Heart right ventricle (tissue), 16 donors: Measurements from ENCODE around the gene ACSL6. TPM values are rescaled to one million over a fixed set of nuclear protein-coding genes. Genes with fewer than 3 reads are reported as not detected.

ENCODE experiments used
- ATAC-seq, 8 donors: fragments of 200-7000 bp; cut with Tn5 transposase; one replicate each; pipeline ENCODE4 v1.9.1; 2020; ENCODE audit warnings: mild to moderate bottlenecking in 8 of 8, moderate library complexity in 8 of 8, moderate number of reproducible peaks in 1 of 8
- DNase-seq, 2 donors: peaks; one replicate each; pipeline ENCODE4 v3.0.0-alpha.2; 2020
- H3K27ac ChIP-seq, 10 donors: fragments of 200-600 bp; sonication (generic) in 2 of 10; one replicate each; pipeline versions ENCODE4 v1.5.0 to v1.8.0; 2020 to 2022; ENCODE audit warnings: mild to moderate bottlenecking in 3 of 10
- H3K27me3 ChIP-seq, 7 donors: fragments of 200-600 bp; one replicate each; pipeline ENCODE4 v1.8.0; 2021 to 2022; ENCODE audit warnings: mild to moderate bottlenecking in 2 of 7
- H3K36me3 ChIP-seq, 9 donors: fragments of 200-600 bp; sonication (generic) in 1 of 9; one replicate each; pipeline versions ENCODE4 v1.5.0 to v1.8.0; 2020 to 2022; ENCODE audit warnings: mild to moderate bottlenecking in 2 of 9
- H3K4me1 ChIP-seq, 9 donors: fragments of 200-600 bp; sonication (generic) in 1 of 9; one replicate each; pipeline versions ENCODE4 v1.5.0 to v1.8.0; 2020 to 2022; ENCODE audit warnings: mild to moderate bottlenecking in 4 of 9
- H3K4me3 ChIP-seq, 10 donors: fragments of 200-600 bp; sonication (generic) in 2 of 10; one replicate each; pipeline versions ENCODE4 v1.5.0 to v1.8.0; 2020 to 2022; ENCODE audit warnings: mild to moderate bottlenecking in 7 of 10, moderate library complexity in 2 of 10
- H3K9me3 ChIP-seq, 11 donors: fragments of 200-600 bp in 10 of 11; sonication (generic) in 2 of 11; one replicate each; pipeline versions ENCODE4 v1.5.0 to v1.8.0; 2013 to 2022; ENCODE audit warnings: mild to moderate bottlenecking in 2 of 11, control low read depth in 1 of 11, moderate library complexity in 1 of 11
- CTCF ChIP-seq, 9 donors: fragments of 200-600 bp; sonication (generic) in 2 of 9; IDR thresholded peaks; one replicate each; pipeline versions ENCODE4 v1.5.0 to v1.8.0; 2021 to 2022; ENCODE audit warnings: antibody characterized with exemption in 9 of 9, mild to moderate bottlenecking in 5 of 9, moderate library complexity in 1 of 9
- WGBS, 2 donors: extraction: QIAGEN DNeasy Blood & Tissue Kit; methylation state at CpG; one replicate each; pipeline ENCODE4 v1.1.7; 2013; ENCODE audit warnings: inconsistent platforms in 1 of 2; 5-methylcytosine and 5-hydroxymethylcytosine counted together
- intact Hi-C, 10 donors: fragments of 100-400 bp; cut with DNase I; formaldehyde crosslinking; loops; one replicate each; pipeline versions ENCODE4 v1.11.1 to v1.14.2; 2022
- polyA plus RNA-seq, 2 donors: library from polyadenylated mRNA; stranded (reverse); fragments of 200-250 nt; gene quantifications; one replicate each; pipeline ENCODE4 v1.2.3, GENCODE V29; 2013
- total RNA-seq, 10 donors: library from RNA; stranded (reverse); fragmentation: NEBNext Ultra II Directional in 3 of 10; extraction: Animal tissue kit (Norgen Biotek cat#: 25700) in 3 of 10; gene quantifications; one replicate each; pipeline versions ENCODE4 v1.2.1 to v1.2.4, GENCODE V29; 2021 to 2023
- donor health status: Arrhythmogenic right ventricular cardiomyopathy.
- donor health status: ischemic (EF 13 %, LVEDD 7.1; RV severe dilation, severe dysfunction).
- donor health status: healthy with polysubstance abuse.
- donor health status: DM: no; HTN: yes; CAD: no.
- donor health status: DM: no; HTN: no; CAD: no.
- donor health status: ischemic (EF 25% LVEDD 6.9; RV normal size, moderate dysfunction).
- donor health status: ischemic (EF 25% LVEDD 5.7; RV mildly dilated, moderate dysfunction).
- donor health status: healthy.
- donor health status: DM: yes; HTN: yes; CAD: no.
- donor health status: Ischemic cardiomyopathy.
- donor health status: ischemic (EF 35%, LVEDD 5.7; RV mildly dilated, moderate dysfunction).
- donor health status: nonischemic (EF 11% LVEDD 7.7; RV severe dilation, severe dysfunction).
- donor health status: DM: yes; HTN: yes; CAD: no.
- donor health status: PGD.
- donor health status: ischemic (EF 29% LVEDD 5.4; RV normal size, mild dysfunction).
- donor health status: nonischemic (EF 23%, LVEDD 6.1; RV moderate dilation, normal function).

The ACSL6 gene
- total and polyA plus RNA-seq, 12 donors = 0.26 to 7.0 (median 3.0) TPM

- Histone ChIP-seq H3K27ac (no peak overlapping the region), H3K4me1 (no peaks in the 10 kb centered on the region), H3K36me3 (no peaks in the 10 kb centered on the region), H3K9me3 (no peaks in the 10 kb centered on the region), H3K4me3 (no peak overlapping the region), H3K27me3 (peaks cover 0 to 3% (median 0%) of the 10 kb centered on the region in 7 donors)
- WGBS, 2 donors = 84 to 86% methylated on average over 4 of the region's 4 CpGs
- TF ChIP-seq CTCF (IDR thresholded peaks at IDR 0.05) = no peak
- intact Hi-C loops = no loop called here
- ATAC-seq (no peak), DNase-seq (no peak)
These were observed 42.0 kb upstream of the ACSL6 start for GRCh38 chr5:132053483-132053882.

- no peaks in the 10 kb centered on the region for H3K36me3 ChIP-seq
- ATAC-seq (no peak), DNase-seq (no peak)
- H3K4me1 ChIP-seq = no peaks in the 10 kb centered on the region
- no peaks in the 10 kb centered on the region for H3K9me3 ChIP-seq
- intact Hi-C loops = no loop called here
- 74 to 76% methylated on average over 8 to 10 of the region's 10 CpGs for WGBS, 2 donors
- H3K4me3 ChIP-seq = no peak overlapping the region
- H3K27me3 ChIP-seq = peaks cover 0 to 3% (median 0%) of the 10 kb centered on the region in 7 donors
- H3K27ac ChIP-seq = no peak overlapping the region
- no peak for TF ChIP-seq CTCF (IDR thresholded peaks at IDR 0.05)
These were observed 41.1 kb upstream of the ACSL6 start for GRCh38 chr5:132052520-132052919.

- no peak overlapping the region for H3K27ac ChIP-seq
- H3K4me1 ChIP-seq = no peaks in the 10 kb centered on the region
- no peak overlapping the region for H3K4me3 ChIP-seq
- intact Hi-C loops = no loop called here
- ATAC-seq (no peak), DNase-seq (no peak)
- TF ChIP-seq CTCF (IDR thresholded peaks at IDR 0.05) = no peak
- H3K27me3 ChIP-seq = peaks cover 0 to 3% (median 0%) of the 10 kb centered on the region in 7 donors
- H3K36me3 ChIP-seq = no peaks in the 10 kb centered on the region
- 73 to 78% methylated on average over 9 of the region's 9 CpGs for WGBS, 2 donors
- H3K9me3 ChIP-seq = no peaks in the 10 kb centered on the region
These were observed 39.4 kb upstream of the ACSL6 start for GRCh38 chr5:132050661-132051552.

GRCh38 chr5:132050136-132050535, 38.7 kb upstream of the ACSL6 start:
- Histone ChIP-seq H3K27ac (no peak overlapping the region), H3K36me3 (no peaks in the 10 kb centered on the region), H3K4me3 (no peak overlapping the region), H3K27me3 (peaks cover 0 to 3% (median 0%) of the 10 kb centered on the region in 7 donors), H3K9me3 (no peaks in the 10 kb centered on the region), H3K4me1 (no peaks in the 10 kb centered on the region)
- WGBS, 2 donors = 68 to 77% methylated on average over 5 of the region's 5 CpGs
- intact Hi-C loops = no loop called here
- DNase-seq (no peak), ATAC-seq (peak in 5 of 8 donors; percentile 26 to 45 (median 37))
- no peak for TF ChIP-seq CTCF (IDR thresholded peaks at IDR 0.05)
